AG04450 (cell line): Measurements from ENCODE around the gene CLCN5. TPM values are rescaled to one million over a fixed set of nuclear protein-coding genes. Genes with fewer than 3 reads are reported as not detected.

ENCODE experiments used
- CTCF ChIA-PET: fragments of 300-600, 350-600 bp; formaldehyde crosslinking; extraction: SDS; loops from one replicate; lab custom pipeline; 2022; ENCODE audit warnings: antibody characterized with exemption, inconsistent platforms; lab: Charles Lee
- POLR2A ChIA-PET: fragments of 350-600 bp; formaldehyde crosslinking; extraction: SDS; loops from one replicate; lab custom pipeline; 2021; ENCODE audit warnings: antibody characterized with exemption, inconsistent platforms; lab: Yijun Ruan, JAX
- DNase-seq: peaks from one replicate; pipeline ENCODE4 v3.0.0-alpha.2; 2011; ENCODE audit warnings: low read depth, low spot score
- H3K27ac ChIP-seq: one replicate; pipeline ENCODE4 v1.5.1; 2012; ENCODE audit warnings: low read depth, low read length, control low read depth
- H3K27me3 ChIP-seq: one replicate; pipeline ENCODE4 v1.6.0; 2012; ENCODE audit warnings: low read length; ENCODE audit not compliant: control insufficient read depth, insufficient read depth
- H3K4me3 ChIP-seq: 2 replicates; pipeline ENCODE4 v1.5.1; 2011; ENCODE audit warnings: mild to moderate bottlenecking, low read depth, low read length, control low read depth
- H3K9me3 ChIP-seq: 2 replicates; pipeline ENCODE4 v1.5.1; 2012; ENCODE audit warnings: low read length; ENCODE audit not compliant: control insufficient read depth, insufficient read depth
- CTCF ChIP-seq: IDR thresholded peaks from 2 replicates; pipeline ENCODE4 v1.5.1; 2011; ENCODE audit warnings: low read depth, low read length, control low read depth, inconsistent platforms
- polyA plus RNA-seq: library from polyadenylated mRNA; depleted of rRNA; stranded (reverse); fragments of >200 nt; gene quantifications from 2 replicates; pipeline ENCODE4 v1.2.3, GENCODE V29; 2011

CLCN5 gene
- polyA plus RNA-seq, 1 experiment = 2.2 TPM

DNA sequence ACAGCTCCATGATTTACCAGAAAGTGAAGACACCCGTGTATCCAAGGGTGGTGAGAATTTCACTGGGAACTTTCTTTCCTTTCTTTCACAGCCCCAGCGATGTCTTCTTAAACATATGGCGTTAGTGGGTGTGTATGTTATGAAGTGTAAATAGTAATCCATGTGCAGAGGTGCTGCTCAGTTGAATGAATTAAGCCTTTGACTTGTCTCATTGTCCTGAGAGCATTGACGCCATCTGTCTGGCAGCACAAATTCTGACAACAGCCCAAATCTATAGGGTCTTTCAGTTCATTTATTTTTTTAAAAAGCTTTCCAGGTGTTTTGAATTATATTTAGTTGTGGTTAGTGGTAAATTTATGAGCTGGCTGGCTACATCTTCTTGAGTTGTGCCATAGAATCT is 69.4 kb downstream of the CLCN5 start:
- no peak for DNase-seq
- Histone ChIP-seq H3K27me3 (no peaks in the 10 kb centered on the region), H3K27ac (no peak overlapping the region), H3K9me3 (no peaks in the 10 kb centered on the region), H3K4me3 (no peak overlapping the region)
- no peak for TF ChIP-seq CTCF
- POLR2A ChIA-PET = no interaction called here
- CTCF ChIA-PET = interaction anchor here (0.7 kb wide), 1 partner anchor 72 kb away, joined by 3 read pairs; no protein-coding TSS in a partner anchor

DNA sequence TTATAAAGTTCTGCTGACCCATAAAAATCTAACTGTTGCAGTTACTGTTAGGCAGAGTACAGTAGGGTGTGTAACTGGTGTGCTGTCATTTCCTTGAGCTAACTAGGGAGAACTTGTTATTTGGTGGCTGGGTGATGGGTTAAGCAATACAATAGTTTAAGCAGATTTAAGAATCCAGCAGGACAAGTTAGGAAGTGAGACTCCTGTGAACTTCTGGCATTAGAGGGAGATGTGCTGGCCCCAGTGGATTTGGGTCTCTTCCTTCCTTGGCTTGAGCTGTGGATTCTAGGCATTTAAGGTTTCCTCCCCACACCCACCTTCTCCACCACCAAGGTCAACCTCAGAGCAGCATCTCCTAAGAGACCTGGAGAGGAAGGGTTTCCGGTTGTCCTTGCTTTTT is 70.5 kb downstream of the CLCN5 start:
- ChIA-PET POLR2A (no interaction called here), CTCF (no interaction called here)
- no peak overlapping the region for H3K27ac ChIP-seq
- no peak for TF ChIP-seq CTCF
- no peak overlapping the region for H3K4me3 ChIP-seq
- no peaks in the 10 kb centered on the region for H3K9me3 ChIP-seq
- DNase-seq = no peak
- no peaks in the 10 kb centered on the region for H3K27me3 ChIP-seq

DNA sequence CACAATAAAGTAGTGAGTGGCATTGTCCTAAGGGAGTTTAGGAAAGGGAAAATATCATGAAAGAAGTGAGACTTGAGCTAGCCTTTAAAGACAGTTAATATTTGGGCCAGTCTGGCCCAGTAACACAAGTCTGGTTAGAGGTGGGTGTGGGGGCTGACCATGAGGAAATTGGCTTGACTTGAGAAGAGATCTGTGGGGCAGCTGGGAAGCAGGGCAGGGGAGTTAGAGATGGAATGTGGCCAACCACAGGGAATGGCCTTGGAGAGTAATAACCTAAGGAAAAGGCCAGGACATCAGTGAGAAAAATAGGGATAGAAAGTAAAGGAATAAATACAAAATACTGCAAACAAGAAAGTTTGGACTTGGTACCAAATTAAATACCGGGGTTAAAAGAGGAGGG is 71.3 kb downstream of the CLCN5 start:
- POLR2A ChIA-PET = no interaction called here
- no peak for TF ChIP-seq CTCF
- H3K4me3 ChIP-seq = no peak overlapping the region
- H3K27ac ChIP-seq = no peak overlapping the region
- H3K9me3 ChIP-seq = no peaks in the 10 kb centered on the region
- CTCF ChIA-PET = no interaction called here
- no peak for DNase-seq
- no peaks in the 10 kb centered on the region for H3K27me3 ChIP-seq

DNA sequence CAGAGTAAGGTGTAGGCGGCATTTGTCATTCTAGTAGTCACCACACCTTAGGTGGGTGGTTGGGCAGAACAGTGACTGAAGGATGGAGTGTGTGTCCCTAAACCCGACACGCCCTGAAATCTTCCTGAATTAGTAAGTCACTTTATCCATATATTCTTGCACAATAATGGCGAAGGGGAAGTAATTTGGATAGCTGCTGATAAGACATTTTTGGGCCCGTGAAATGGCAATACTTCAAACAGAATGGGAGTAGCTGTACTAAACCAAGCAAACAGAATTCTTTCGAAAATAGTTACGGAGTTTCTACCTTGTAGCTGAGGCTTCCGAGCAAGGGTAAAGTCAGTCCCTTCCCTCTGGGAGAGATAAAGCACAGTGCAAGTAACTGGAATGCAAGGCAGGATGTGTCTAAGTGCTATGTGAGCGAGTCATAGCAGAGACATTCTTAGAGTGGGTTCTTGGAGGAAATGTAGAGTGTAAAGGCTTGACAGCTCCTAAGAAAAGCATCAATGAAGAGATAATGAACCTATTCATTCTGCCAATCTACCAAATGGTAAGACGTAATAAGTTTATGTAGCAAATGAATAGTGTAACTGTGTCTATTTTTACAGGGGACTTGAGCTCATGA is 72.8 kb downstream of the CLCN5 start:
- no peaks in the 10 kb centered on the region for H3K9me3 ChIP-seq
- no peak for DNase-seq
- no peak overlapping the region for H3K27ac ChIP-seq
- CTCF ChIA-PET = interaction anchor here (1.0 kb wide), 1 partner anchor 76 kb away, joined by 4 read pairs; no protein-coding TSS in a partner anchor
- H3K4me3 ChIP-seq = no peak overlapping the region
- H3K27me3 ChIP-seq = no peaks in the 10 kb centered on the region
- POLR2A ChIA-PET = no interaction called here
- no peak for TF ChIP-seq CTCF

DNA sequence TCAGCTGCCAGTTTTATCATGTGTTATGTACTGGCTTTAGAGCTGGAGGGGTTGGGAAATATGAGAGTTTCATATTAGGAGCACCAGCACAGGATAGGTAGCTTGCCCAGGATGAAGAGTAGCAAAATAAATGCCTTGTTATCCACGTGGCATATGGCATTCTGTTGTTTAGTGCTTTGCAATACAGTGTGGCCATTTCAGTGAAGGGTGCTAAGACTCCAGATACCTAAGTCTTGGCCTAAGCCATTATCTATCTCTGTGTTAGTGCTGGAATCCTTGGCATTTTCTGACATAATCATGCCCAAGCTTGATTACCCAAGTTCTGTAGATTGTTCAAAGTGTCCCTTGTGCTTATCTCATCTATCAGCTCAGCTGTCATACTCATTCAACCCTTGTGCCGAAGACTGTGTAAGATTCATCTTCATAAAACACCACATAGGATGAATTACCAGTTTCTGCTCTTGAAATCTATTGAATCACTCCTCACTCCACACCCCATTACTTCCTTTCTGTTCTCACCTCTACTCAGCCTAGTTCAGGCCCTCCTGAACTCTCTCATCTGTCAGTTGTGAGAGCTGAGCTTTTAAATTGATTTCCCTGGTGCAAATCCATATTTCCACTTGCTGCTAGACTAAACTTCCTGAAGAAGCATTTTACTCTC is 73.5 kb downstream of the CLCN5 start:
- DNase-seq = no peak
- TF ChIP-seq CTCF = no peak
- H3K4me3 ChIP-seq = no peak overlapping the region
- no peaks in the 10 kb centered on the region for H3K27me3 ChIP-seq
- no peak overlapping the region for H3K27ac ChIP-seq
- ChIA-PET POLR2A (no interaction called here), CTCF (interaction anchor here (1.0 kb wide), 1 partner anchor 77 kb away, joined by 4 read pairs; no protein-coding TSS in a partner anchor)
- H3K9me3 ChIP-seq = no peaks in the 10 kb centered on the region
